ENCODE results near the gene ENTPD2. TPM values are rescaled to one million over a fixed set of nuclear protein-coding genes. Genes with fewer than 3 reads are reported as not detected.

Gene ENTPD2
- total RNA-seq, 1 experiment from 2014 or later, result 32.5 TPM

DNA sequence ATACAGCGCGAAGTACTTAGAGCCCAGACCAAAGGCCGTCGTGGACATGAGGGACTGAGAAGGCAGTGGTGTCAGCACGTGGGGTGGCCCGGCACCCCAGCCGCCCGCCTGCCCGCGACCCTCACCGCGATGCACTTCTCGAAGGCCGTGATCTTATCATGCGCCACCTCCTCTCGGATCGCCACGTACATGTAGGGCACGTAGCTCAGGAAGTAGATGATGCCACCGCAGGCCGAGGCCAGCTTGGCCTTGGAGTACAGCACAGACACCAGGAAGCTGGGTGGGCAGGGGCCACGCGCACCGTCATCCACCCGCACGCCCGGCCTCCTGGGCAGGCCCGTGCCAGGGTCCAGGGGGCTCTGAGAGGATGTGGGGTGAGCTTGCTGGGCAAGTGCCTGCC, 36.8 kb downstream of the ENTPD2 start:
- Histone ChIP-seq H3K9me3 (ENCODE audit: control insufficient read depth in 1 of 2, insufficient read depth in 1 of 2, low read depth in 1 of 2, low read length in 2 of 2) (no peaks in the 10 kb centered on the region), H3K9ac (ENCODE audit: low read length) (no peak overlapping the region), H3K27ac (ENCODE audit: low read depth, low read length) (no peak overlapping the region), H3K79me2 (ENCODE audit: insufficient read depth, low read length) (no peaks in the 10 kb centered on the region), H3K4me1 (ENCODE audit: control insufficient read depth in 1 of 2, insufficient read depth in 2 of 2, low read length in 2 of 2) (peaks cover 0 to under 1% of the 10 kb centered on the region in 2 experiments; a peak in 1 of 4 replicates), H3K9me2 (ENCODE audit: insufficient read depth) (no peaks in the 10 kb centered on the region), H3K36me3 (ENCODE audit: control insufficient read depth in 1 of 2, insufficient read depth in 2 of 2, low read length in 2 of 2) (peaks cover 19 to 27% of the 10 kb centered on the region in 2 experiments; a peak in 3 of 4 replicates), H3K4me3 (replicated peaks in 1 of 2; ENCODE audit: low read depth in 1 of 2, low read length in 2 of 2) (no peak overlapping the region), H2AFZ (ENCODE audit: low read depth, low read length, poor library complexity, severe bottlenecking) (no peak overlapping the region), H3K4me2 (ENCODE audit: low read length) (no peak overlapping the region), H4K20me1 (ENCODE audit: insufficient read depth) (no peaks in the 10 kb centered on the region), H3K27me3 (ENCODE audit: insufficient read depth, low read length) (no peaks in the 10 kb centered on the region)
- ATAC-seq (no peak), DNase-seq (ENCODE audit: low read depth, low spot score) (no peak)
- CTCF ChIA-PET, result interaction anchor here (1.2 kb wide), 1 partner anchor 12 kb away, joined by 4 read pairs; no protein-coding TSS in a partner anchor
- no TSS peak for BruUV-seq (replicated peaks)
- RAD21 ChIA-PET (ENCODE audit: low non-redundant PET in 1 of 2, low total read pairs in 2 of 2, uncharacterized antibody in 2 of 2, unreplicated experiment in 2 of 2), result no interaction called here
- TF ChIP-seq CBX3 (IDR thresholded peaks at IDR 0.05; ENCODE audit: low read depth) (no peak), EZH2 (IDR thresholded peaks at IDR 0.05) (no peak), JUND (IDR thresholded peaks at IDR 0.05) (no peak), CEBPB (IDR thresholded peaks at IDR 0.05; ENCODE audit: low read depth) (no peak), ELF1 (IDR thresholded peaks at IDR 0.05; ENCODE audit: borderline replicate concordance, low read depth) (no peak), FOSL1 (IDR thresholded peaks at IDR 0.05; ENCODE audit: low read depth) (no peak), EGR1 (IDR thresholded peaks at IDR 0.05; ENCODE audit: low read depth) (no peak), RAD21 (IDR thresholded peaks at IDR 0.05; ENCODE audit: low read depth) (no peak), ZNF274 (IDR thresholded peaks at IDR 0.05; ENCODE audit: low read depth, low read length) (no peak)
- TF ChIP-seq, protein P1, sequence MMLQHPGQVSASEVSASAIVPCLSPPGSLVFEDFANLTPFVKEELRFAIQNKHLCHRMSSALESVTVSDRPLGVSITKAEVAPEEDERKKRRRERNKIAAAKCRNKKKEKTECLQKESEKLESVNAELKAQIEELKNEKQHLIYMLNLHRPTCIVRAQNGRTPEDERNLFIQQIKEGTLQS (IDR thresholded peaks at IDR 0.05), result no peak
- TF ChIP-seq, protein P2, sequence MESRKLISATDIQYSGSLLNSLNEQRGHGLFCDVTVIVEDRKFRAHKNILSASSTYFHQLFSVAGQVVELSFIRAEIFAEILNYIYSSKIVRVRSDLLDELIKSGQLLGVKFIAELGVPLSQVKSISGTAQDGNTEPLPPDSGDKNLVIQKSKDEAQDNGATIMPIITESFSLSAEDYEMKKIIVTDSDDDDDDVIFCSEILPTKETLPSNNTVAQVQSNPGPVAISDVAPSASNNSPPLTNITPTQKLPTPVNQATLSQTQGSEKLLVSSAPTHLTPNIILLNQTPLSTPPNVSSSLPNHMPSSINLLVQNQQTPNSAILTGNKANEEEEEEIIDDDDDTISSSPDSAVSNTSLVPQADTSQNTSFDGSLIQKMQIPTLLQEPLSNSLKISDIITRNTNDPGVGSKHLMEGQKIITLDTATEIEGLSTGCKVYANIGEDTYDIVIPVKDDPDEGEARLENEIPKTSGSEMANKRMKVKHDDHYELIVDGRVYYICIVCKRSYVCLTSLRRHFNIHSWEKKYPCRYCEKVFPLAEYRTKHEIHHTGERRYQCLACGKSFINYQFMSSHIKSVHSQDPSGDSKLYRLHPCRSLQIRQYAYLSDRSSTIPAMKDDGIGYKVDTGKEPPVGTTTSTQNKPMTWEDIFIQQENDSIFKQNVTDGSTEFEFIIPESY (IDR thresholded peaks at IDR 0.05; ENCODE audit: extremely low read depth, insufficient replicate concordance, low read length), result no peak
- POLR2A ChIA-PET, result no interaction called here
- intact Hi-C loops (cut with micrococcal nuclease), result no loop called here

Measured in HCT116 (cell line).